Measurements from ENCODE around the gene HNRNPA1L2. TPM values are rescaled to one million over a fixed set of nuclear protein-coding genes. Genes with fewer than 3 reads are reported as not detected.

HNRNPA1L2 gene
- total and polyA plus RNA-seq, 10 of the 15 experiments (the other 5 are each of a cell fraction or from before 2014, with no cell fraction given): 3.3 to 12.0 (median 7.8) TPM

GRCh38 chr13:52617070-52618060, 24.9 kb upstream of the HNRNPA1L2 start (continued):
- TF ChIP-seq, protein P1, sequence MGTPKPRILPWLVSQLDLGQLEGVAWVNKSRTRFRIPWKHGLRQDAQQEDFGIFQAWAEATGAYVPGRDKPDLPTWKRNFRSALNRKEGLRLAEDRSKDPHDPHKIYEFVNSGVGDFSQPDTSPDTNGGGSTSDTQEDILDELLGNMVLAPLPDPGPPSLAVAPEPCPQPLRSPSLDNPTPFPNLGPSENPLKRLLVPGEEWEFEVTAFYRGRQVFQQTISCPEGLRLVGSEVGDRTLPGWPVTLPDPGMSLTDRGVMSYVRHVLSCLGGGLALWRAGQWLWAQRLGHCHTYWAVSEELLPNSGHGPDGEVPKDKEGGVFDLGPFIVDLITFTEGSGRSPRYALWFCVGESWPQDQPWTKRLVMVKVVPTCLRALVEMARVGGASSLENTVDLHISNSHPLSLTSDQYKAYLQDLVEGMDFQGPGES (IDR thresholded peaks at IDR 0.05): peak; percentile 26; the same call in 1 of the 2 replicates
- TF ChIP-seq, protein P2, sequence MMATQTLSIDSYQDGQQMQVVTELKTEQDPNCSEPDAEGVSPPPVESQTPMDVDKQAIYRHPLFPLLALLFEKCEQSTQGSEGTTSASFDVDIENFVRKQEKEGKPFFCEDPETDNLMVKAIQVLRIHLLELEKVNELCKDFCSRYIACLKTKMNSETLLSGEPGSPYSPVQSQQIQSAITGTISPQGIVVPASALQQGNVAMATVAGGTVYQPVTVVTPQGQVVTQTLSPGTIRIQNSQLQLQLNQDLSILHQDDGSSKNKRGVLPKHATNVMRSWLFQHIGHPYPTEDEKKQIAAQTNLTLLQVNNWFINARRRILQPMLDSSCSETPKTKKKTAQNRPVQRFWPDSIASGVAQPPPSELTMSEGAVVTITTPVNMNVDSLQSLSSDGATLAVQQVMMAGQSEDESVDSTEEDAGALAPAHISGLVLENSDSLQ (IDR thresholded peaks at IDR 0.05): peak; percentile 59; the same call in 1 of the 2 replicates
- TF ChIP-seq, protein P3, sequence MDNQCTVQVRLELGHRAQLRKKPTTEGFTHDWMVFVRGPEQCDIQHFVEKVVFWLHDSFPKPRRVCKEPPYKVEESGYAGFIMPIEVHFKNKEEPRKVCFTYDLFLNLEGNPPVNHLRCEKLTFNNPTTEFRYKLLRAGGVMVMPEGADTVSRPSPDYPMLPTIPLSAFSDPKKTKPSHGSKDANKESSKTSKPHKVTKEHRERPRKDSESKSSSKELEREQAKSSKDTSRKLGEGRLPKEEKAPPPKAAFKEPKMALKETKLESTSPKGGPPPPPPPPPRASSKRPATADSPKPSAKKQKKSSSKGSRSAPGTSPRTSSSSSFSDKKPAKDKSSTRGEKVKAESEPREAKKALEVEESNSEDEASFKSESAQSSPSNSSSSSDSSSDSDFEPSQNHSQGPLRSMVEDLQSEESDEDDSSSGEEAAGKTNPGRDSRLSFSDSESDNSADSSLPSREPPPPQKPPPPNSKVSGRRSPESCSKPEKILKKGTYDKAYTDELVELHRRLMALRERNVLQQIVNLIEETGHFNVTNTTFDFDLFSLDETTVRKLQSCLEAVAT (IDR thresholded peaks at IDR 0.05): peak; percentile 66; the same call in 1 of the 2 replicates
- TF ChIP-seq TCF7 (IDR thresholded peaks at IDR 0.05; ENCODE audit: borderline replicate concordance): peak; percentile 59
- TF ChIP-seq JUNB (IDR thresholded peaks at IDR 0.05): peak; percentile 20; the same call in 1 of the 2 replicates
- TF ChIP-seq SMAD1 (IDR thresholded peaks at IDR 0.05; ENCODE audit: low read depth, partially characterized antibody): no peak
- no peak; the same call in none of the 2 replicates for TF ChIP-seq POLR2AphosphoS2 (IDR thresholded peaks at IDR 0.05; ENCODE audit: low read depth, low read length)
- peak; percentile 78 for TF ChIP-seq IKZF1 (conservative IDR thresholded peaks at IDR 0.05)
- TF ChIP-seq ZNF384 (IDR thresholded peaks at IDR 0.05; ENCODE audit: borderline replicate concordance, low read depth, low read length): no peak
- TF ChIP-seq SRF (IDR thresholded peaks at IDR 0.05; ENCODE audit: low read depth in 2 of 2, low read length in 2 of 2): peak in 1 of 2 experiments; percentile 91; a peak in 2 of 4 replicates
- peak; percentile 72; the same call in 1 of the 2 replicates for TF ChIP-seq CHD2 (IDR thresholded peaks at IDR 0.05; ENCODE audit: borderline replicate concordance, low read depth, low read length)
- peak; percentile 91 for TF ChIP-seq POLR2AphosphoS5 (IDR thresholded peaks at IDR 0.05; ENCODE audit: low read length)
- peak; percentile 91 for TF ChIP-seq NBN (IDR thresholded peaks at IDR 0.05)
- TF ChIP-seq REST (IDR thresholded peaks at IDR 0.05; ENCODE audit: low read depth, low read length): peak; percentile 31; the same call in 1 of the 2 replicates
- TF ChIP-seq, protein P4, sequence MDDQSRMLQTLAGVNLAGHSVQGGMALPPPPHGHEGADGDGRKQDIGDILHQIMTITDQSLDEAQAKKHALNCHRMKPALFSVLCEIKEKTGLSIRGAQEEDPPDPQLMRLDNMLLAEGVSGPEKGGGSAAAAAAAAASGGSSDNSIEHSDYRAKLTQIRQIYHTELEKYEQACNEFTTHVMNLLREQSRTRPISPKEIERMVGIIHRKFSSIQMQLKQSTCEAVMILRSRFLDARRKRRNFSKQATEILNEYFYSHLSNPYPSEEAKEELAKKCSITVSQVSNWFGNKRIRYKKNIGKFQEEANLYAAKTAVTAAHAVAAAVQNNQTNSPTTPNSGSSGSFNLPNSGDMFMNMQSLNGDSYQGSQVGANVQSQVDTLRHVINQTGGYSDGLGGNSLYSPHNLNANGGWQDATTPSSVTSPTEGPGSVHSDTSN (IDR thresholded peaks at IDR 0.05; ENCODE audit: insufficient replicate concordance, low read depth, low read length): no peak
- TF ChIP-seq MYB (IDR thresholded peaks at IDR 0.05; ENCODE audit: borderline replicate concordance, low read depth, low read length): no peak

Measured in GM12878 (cell line).